SK-N-SH treated with all-trans-retinoic acid at 6 μM for 48 hours (cell line): ENCODE data around the gene ACTL10.

Source experiments
- CSDC2 ChIP-seq: fragments of 250-450 bp; sonication (Bioruptor Pico); IDR thresholded peaks from 2 replicates; pipeline ENCODE4 v1.5.0; 2020; ENCODE audit warnings: mild to moderate bottlenecking, moderate library complexity
- PATZ1 ChIP-seq: fragments of 250-450 bp; sonication (Bioruptor Pico); IDR thresholded peaks from 2 replicates; pipeline ENCODE4 v1.8.0; 2020; ENCODE audit warnings: mild to moderate bottlenecking, moderate library complexity, borderline replicate concordance
- SNAI2 ChIP-seq: fragments of 250-450 bp; sonication (Bioruptor Pico); IDR thresholded peaks from 2 replicates; pipeline ENCODE4 v1.5.0; 2020; ENCODE audit warnings: mild to moderate bottlenecking, moderate library complexity
- TSHZ2 ChIP-seq: fragments of 250-450 bp; sonication (Bioruptor Pico); IDR thresholded peaks from 2 replicates; pipeline ENCODE4 v1.5.0; 2020; ENCODE audit warnings: mild to moderate bottlenecking, moderate library complexity
- ZNF8 ChIP-seq: fragments of 450-650 bp; formaldehyde crosslinking; IDR thresholded peaks from 2 replicates; pipeline ENCODE4 v1.5.0; 2020; ENCODE audit warnings: mild to moderate bottlenecking, moderate library complexity

- TF ChIP-seq SNAI2 (CRISPR knock-in tag) = no peak
- no peak for TF ChIP-seq ZNF8
- TF ChIP-seq TSHZ2 = no peak
- TF ChIP-seq CSDC2 (CRISPR knock-in tag) = no peak
- TF ChIP-seq PATZ1 (CRISPR knock-in tag) = no peak
Measured at GRCh38 chr20:33654680-33655161, 12.0 kb upstream of the ACTL10 start.
